GM06990 (cell line): Measurements from ENCODE around the gene NMD3.
"Not testable (repeated sequence)": the region's sequence is repeated elsewhere in the genome, so short reads cannot be mapped to it uniquely, and the experiment has no call there.

Experiments
- DNase-seq: peaks from one replicate; pipeline ENCODE4 v3.0.0-alpha.2; 2011; ENCODE audit not compliant: insufficient read length; ENCODE audit errors: extremely low read depth
- H3K27me3 ChIP-seq: replicated peaks from 2 replicates; pipeline ENCODE4 v1.6.0; 2011; ENCODE audit warnings: low read length; ENCODE audit not compliant: control insufficient read depth, insufficient read depth
- H3K36me3 ChIP-seq: 2 replicates; pipeline ENCODE4 v1.5.1; 2011; ENCODE audit warnings: low read length; ENCODE audit not compliant: control insufficient read depth, insufficient read depth
- H3K4me3 ChIP-seq: replicated peaks from 2 replicates; pipeline ENCODE4 v1.5.1; 2011; ENCODE audit warnings: low read depth, mild to moderate bottlenecking, control low read depth, low read length
- TF ChIP-seq, protein P1 (sequence below): IDR thresholded peaks from 2 replicates; pipeline ENCODE4 v1.5.1; 2011; ENCODE audit warnings: low read length, control low read depth, mild to moderate bottlenecking, inconsistent platforms; ENCODE audit not compliant: insufficient read depth, poor library complexity, severe bottlenecking

Gene NMD3

DNA sequence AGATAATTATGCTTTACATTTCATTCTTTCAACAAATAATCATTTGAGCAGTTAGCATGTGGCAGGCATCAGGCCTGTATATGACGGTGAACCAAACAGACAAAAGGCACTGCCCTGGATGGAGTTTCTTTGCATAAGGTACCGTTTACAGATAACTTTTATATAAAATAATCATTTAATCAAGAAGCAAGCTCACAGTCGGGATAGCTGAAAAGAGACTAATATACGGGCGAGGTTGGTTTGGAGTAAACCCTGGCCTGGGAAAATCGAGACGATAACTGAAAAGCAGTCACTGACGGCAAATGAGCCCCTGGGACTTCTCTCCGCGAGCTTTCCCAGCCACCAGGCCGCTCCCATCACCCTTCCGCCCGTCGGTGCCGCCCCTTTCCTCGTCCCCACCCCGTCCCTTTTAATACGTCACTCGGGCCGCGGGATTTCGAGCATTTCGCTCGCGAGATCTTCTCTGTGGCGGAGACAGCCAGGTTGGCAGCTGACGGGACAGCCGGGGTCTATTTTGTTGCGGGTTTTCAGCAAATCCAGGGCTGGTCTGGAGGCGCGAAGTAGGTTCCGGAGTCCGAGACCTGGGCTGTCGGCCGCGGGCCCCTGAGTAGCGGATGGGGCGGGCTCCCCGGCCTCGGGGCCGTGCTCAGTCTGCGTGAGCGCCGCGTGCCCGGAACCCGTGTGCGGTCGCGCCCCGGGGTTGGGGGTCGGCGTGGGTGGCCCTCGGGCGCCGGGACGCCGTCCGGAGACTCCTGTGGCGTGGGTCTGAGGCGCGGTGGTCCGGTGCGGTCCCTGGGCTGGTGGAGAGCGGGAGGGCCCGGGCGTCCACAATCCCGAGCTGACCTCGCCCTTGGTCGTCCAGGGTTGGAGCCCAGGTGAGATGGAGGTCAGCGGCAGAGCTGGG is at the start of gene NMD3:
Gene NMD3 (plus strand): TSS at position 462 of the 904 bp plus-strand sequence. CDS start 703 bp downstream, outside the sequence.
- TF ChIP-seq, protein P1, sequence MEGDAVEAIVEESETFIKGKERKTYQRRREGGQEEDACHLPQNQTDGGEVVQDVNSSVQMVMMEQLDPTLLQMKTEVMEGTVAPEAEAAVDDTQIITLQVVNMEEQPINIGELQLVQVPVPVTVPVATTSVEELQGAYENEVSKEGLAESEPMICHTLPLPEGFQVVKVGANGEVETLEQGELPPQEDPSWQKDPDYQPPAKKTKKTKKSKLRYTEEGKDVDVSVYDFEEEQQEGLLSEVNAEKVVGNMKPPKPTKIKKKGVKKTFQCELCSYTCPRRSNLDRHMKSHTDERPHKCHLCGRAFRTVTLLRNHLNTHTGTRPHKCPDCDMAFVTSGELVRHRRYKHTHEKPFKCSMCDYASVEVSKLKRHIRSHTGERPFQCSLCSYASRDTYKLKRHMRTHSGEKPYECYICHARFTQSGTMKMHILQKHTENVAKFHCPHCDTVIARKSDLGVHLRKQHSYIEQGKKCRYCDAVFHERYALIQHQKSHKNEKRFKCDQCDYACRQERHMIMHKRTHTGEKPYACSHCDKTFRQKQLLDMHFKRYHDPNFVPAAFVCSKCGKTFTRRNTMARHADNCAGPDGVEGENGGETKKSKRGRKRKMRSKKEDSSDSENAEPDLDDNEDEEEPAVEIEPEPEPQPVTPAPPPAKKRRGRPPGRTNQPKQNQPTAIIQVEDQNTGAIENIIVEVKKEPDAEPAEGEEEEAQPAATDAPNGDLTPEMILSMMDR: no peak
- Histone ChIP-seq H3K27me3 (no peaks in the 10 kb centered on the region), H3K36me3 (no peaks in the 10 kb centered on the region; the same call in 1 of the 2 replicates), H3K4me3 (peak within 1 kb of the TSS; percentile 98)
- peak; percentile 90 for DNase-seq

DNA sequence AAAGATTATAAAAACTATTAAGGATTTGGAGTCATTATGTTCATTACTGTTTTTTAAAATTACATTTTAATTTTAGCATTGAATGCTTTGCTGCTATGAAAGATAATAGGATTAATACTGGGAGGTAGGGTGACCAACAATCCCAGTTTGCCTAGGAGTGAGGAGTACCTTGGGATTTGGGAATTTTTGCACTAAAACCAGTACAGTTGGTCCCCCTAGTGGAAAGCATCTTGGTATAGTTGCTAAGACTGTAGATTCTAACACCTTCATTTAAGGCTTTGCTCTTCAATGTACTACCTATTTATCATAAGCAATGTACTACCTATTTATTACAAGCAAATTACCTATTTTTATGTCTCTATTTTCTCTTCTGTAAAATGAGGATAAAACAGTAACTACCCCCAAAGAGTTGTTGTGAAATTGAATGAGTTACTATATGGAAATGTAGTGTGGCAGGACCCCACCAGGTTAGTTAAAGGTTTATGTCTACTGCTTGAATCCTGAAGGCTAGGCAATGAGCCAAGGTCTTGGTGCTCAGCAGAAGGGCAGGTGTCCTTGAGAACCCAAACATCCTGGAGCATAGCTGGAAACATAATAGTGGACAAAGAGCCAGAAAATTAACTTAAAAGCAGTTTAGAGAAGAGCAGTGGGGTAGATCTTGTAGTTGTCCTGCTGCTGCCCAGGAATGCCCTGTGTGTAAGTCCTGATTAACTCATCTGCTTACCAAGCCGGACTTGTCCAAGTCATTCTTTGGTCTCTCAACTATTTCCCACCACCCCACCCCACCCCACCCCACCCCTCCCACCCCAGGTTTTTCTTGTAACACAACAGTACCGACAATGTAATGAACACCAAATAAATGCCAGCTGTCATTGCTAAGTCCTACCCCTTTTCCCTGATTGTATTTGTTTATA is 49.2 kb upstream of the NMD3 start:
- no peaks in the 10 kb centered on the region for H3K27me3 ChIP-seq
- no peak for DNase-seq
- TF ChIP-seq, protein P1: peak; percentile 3
- no peaks in the 10 kb centered on the region for H3K36me3 ChIP-seq
- H3K4me3 ChIP-seq: no peak overlapping the region

DNA sequence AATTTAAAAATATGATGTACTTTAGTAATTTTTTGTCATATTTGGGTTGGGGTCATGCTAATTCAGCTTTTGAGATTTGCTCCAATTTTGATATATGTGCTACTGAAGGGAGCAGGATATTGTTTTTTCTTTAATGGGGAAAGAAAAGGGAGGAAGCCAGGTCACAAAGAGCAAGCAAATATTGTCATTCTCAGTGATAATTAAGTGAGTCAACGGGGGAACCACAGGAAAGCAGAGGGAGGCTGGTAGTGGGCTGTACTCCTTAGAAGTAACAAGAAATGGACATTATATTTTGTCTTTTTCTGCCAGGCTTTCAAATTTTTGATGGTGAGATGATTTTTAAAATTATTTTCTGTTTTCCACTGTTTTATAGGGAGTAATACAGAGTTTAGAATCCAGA is 45.6 kb upstream of the NMD3 start:
- TF ChIP-seq, protein P1: no peak
- H3K4me3 ChIP-seq: no peak overlapping the region
- H3K36me3 ChIP-seq: no peaks in the 10 kb centered on the region
- no peak for DNase-seq
- H3K27me3 ChIP-seq: no peaks in the 10 kb centered on the region; the same call in 1 of the 2 replicates

- no peak for DNase-seq
- Histone ChIP-seq H3K36me3 (no peaks in the 10 kb centered on the region), H3K27me3 (no peaks in the 10 kb centered on the region; the same call in 1 of the 2 replicates), H3K4me3 (no peak overlapping the region)
- TF ChIP-seq, protein P1: no peak
These were observed 43.1 kb upstream of the NMD3 start for GRCh38 chr3:161177991-161178390.

DNA sequence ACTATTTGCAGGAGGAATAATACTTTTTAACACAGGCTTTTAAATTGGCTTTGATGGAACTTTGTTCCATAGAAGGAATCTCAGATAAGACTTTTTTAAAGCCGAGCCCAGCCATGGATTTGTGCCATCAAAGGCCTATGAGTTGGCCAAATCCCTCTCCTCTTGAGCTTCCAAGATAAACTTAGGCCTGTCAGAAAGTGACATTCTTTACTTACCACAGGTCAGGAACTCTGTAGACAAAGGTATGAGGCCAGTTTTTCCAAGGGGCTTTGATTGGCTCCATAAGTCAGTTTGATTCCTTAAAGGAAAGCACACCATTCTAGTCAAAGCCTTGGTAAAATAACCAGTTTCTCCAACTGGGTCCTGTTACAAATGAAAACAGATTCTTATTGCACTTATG is 39.7 kb upstream of the NMD3 start:
- H3K4me3 ChIP-seq, H3K36me3 ChIP-seq, DNase-seq, H3K27me3 ChIP-seq: not testable (repeated sequence)

- DNase-seq: no peak
- no peaks in the 10 kb centered on the region for H3K27me3 ChIP-seq
- TF ChIP-seq, protein P1: no peak
- H3K36me3 ChIP-seq: no peaks in the 10 kb centered on the region
- no peak overlapping the region for H3K4me3 ChIP-seq
These were observed 34.1 kb upstream of the NMD3 start for GRCh38 chr3:161187046-161187445.
